ENCODE measurements around the gene CELSR1.

The CELSR1 gene

GRCh38 chr22:46460857-46461256, 76.6 kb downstream of the CELSR1 start:
- H3K4me1 ChIP-seq (ENCODE audit: control insufficient read depth in 2 of 2, insufficient read depth in 1 of 2, low read depth in 1 of 2, low read length in 2 of 2): peaks cover 3 to 11% of the 10 kb centered on the region in 2 donors
- no CpG with 5 or more reads among the region's 12 CpGs for WGBS, 2 donors (ENCODE audit: extremely low coverage in 2 of 2, insufficient read length in 2 of 2, insufficient replicate concordance in 1 of 2)
- no peak overlapping the region for H2BK120ac ChIP-seq (ENCODE audit: low read depth, low read length)
- no peak overlapping the region for H2AK5ac ChIP-seq (ENCODE audit: low read depth, low read length)
- H3K36me3 ChIP-seq (replicated peaks in 1 of 2; ENCODE audit: control insufficient read depth in 2 of 2, insufficient read depth in 2 of 2, low read length in 2 of 2): peaks cover 0 to 30% of the 10 kb centered on the region in 2 donors
- H2BK15ac ChIP-seq (ENCODE audit: low read length): no peak overlapping the region
- H3K4me2 ChIP-seq (ENCODE audit: insufficient read depth, low read length, poor library complexity, severe bottlenecking): no peak overlapping the region
- H3K18ac ChIP-seq (ENCODE audit: low read length): no peak overlapping the region
- H4K8ac ChIP-seq (ENCODE audit: low read depth, low read length): no peak overlapping the region
- H3K27ac ChIP-seq (replicated peaks; ENCODE audit: low read length): no peak overlapping the region
- no peaks in the 10 kb centered on the region for H3K9me3 ChIP-seq (replicated peaks in 1 of 2; ENCODE audit: control insufficient read depth in 2 of 2, insufficient read depth in 1 of 2, low read depth in 1 of 2, low read length in 2 of 2)
- no peak overlapping the region for H3K14ac ChIP-seq (ENCODE audit: low read length)
- H2AFZ ChIP-seq (ENCODE audit: low read length): no peak overlapping the region
- H3K4ac ChIP-seq (ENCODE audit: low read length): no peak overlapping the region
- H3K4me3 ChIP-seq (ENCODE audit: low read length in 2 of 2): no peak overlapping the region
- H2BK5ac ChIP-seq (ENCODE audit: low read length): no peak overlapping the region
- H3K27me3 ChIP-seq (ENCODE audit: control insufficient read depth in 3 of 3, insufficient read depth in 3 of 3, low read depth in 1 of 3, low read length in 3 of 3): no peaks in the 10 kb centered on the region
- H3K23ac ChIP-seq (ENCODE audit: low read depth, low read length, poor library complexity): no peak overlapping the region
- peaks cover 7% of the 10 kb centered on the region for H3K79me1 ChIP-seq (ENCODE audit: low read depth, low read length)
- H4K91ac ChIP-seq (ENCODE audit: low read depth, low read length, poor library complexity): no peak overlapping the region
- no peak overlapping the region for H3K9ac ChIP-seq (ENCODE audit: low read depth, low read length, poor library complexity)
- no peak for DNase-seq (ENCODE audit: low spot score)
- H2BK12ac ChIP-seq (ENCODE audit: low read length): no peak overlapping the region

GRCh38 chr22:46459347-46460065, 77.9 kb downstream of the CELSR1 start:
- Histone ChIP-seq H3K4me3 (ENCODE audit: low read length in 2 of 2) (no peak overlapping the region), H3K23ac (ENCODE audit: low read depth, low read length, poor library complexity) (no peak overlapping the region), H3K4me1 (ENCODE audit: control insufficient read depth in 2 of 2, insufficient read depth in 1 of 2, low read depth in 1 of 2, low read length in 2 of 2) (peaks cover 9 to 15% of the 10 kb centered on the region in 2 donors), H3K9me3 (replicated peaks in 1 of 2; ENCODE audit: control insufficient read depth in 2 of 2, insufficient read depth in 1 of 2, low read depth in 1 of 2, low read length in 2 of 2) (no peaks in the 10 kb centered on the region), H3K4ac (ENCODE audit: low read length) (no peak overlapping the region), H2BK12ac (ENCODE audit: low read length) (no peak overlapping the region), H2BK120ac (ENCODE audit: low read depth, low read length) (no peak overlapping the region), H3K4me2 (ENCODE audit: insufficient read depth, low read length, poor library complexity, severe bottlenecking) (no peak overlapping the region), H3K79me1 (ENCODE audit: low read depth, low read length) (peaks cover 4% of the 10 kb centered on the region), H2AK5ac (ENCODE audit: low read depth, low read length) (no peak overlapping the region), H3K27ac (replicated peaks; ENCODE audit: low read length) (no peak overlapping the region), H2BK5ac (ENCODE audit: low read length) (no peak overlapping the region), H4K91ac (ENCODE audit: low read depth, low read length, poor library complexity) (no peak overlapping the region), H3K27me3 (ENCODE audit: control insufficient read depth in 3 of 3, insufficient read depth in 3 of 3, low read depth in 1 of 3, low read length in 3 of 3) (no peaks in the 10 kb centered on the region), H3K9ac (ENCODE audit: low read depth, low read length, poor library complexity) (no peak overlapping the region), H2BK15ac (ENCODE audit: low read length) (no peak overlapping the region), H3K14ac (ENCODE audit: low read length) (no peak overlapping the region), H3K36me3 (replicated peaks in 1 of 2; ENCODE audit: control insufficient read depth in 2 of 2, insufficient read depth in 2 of 2, low read length in 2 of 2) (peaks cover 0 to 31% of the 10 kb centered on the region in 2 donors), H4K8ac (ENCODE audit: low read depth, low read length) (no peak overlapping the region), H2AFZ (ENCODE audit: low read length) (no peak overlapping the region), H3K18ac (ENCODE audit: low read length) (no peak overlapping the region)
- WGBS, 2 donors (ENCODE audit: extremely low coverage in 2 of 2, insufficient read length in 2 of 2, insufficient replicate concordance in 1 of 2): no CpG with 5 or more reads among the region's 17 CpGs
- no peak for DNase-seq (ENCODE audit: low spot score)

- no CpG with 5 or more reads among the region's 7 CpGs for WGBS, 2 donors (ENCODE audit: extremely low coverage in 2 of 2, insufficient read length in 2 of 2, insufficient replicate concordance in 1 of 2)
- H3K14ac ChIP-seq (ENCODE audit: low read length): no peak overlapping the region
- no peak overlapping the region for H3K9ac ChIP-seq (ENCODE audit: low read depth, low read length, poor library complexity)
- H2BK15ac ChIP-seq (ENCODE audit: low read length): no peak overlapping the region
- H3K36me3 ChIP-seq (replicated peaks in 1 of 2; ENCODE audit: control insufficient read depth in 2 of 2, insufficient read depth in 2 of 2, low read length in 2 of 2): peaks cover 0 to 23% of the 10 kb centered on the region in 2 donors
- no peak overlapping the region for H4K8ac ChIP-seq (ENCODE audit: low read depth, low read length)
- no peaks in the 10 kb centered on the region for H3K9me3 ChIP-seq (replicated peaks in 1 of 2; ENCODE audit: control insufficient read depth in 2 of 2, insufficient read depth in 1 of 2, low read depth in 1 of 2, low read length in 2 of 2)
- no peak for DNase-seq (ENCODE audit: low spot score)
- H3K4ac ChIP-seq (ENCODE audit: low read length): no peak overlapping the region
- no peak overlapping the region for H2BK120ac ChIP-seq (ENCODE audit: low read depth, low read length)
- H2BK5ac ChIP-seq (ENCODE audit: low read length): no peak overlapping the region
- no peak overlapping the region for H3K18ac ChIP-seq (ENCODE audit: low read length)
- no peak overlapping the region for H3K4me2 ChIP-seq (ENCODE audit: insufficient read depth, low read length, poor library complexity, severe bottlenecking)
- H2AFZ ChIP-seq (ENCODE audit: low read length): no peak overlapping the region
- H3K27me3 ChIP-seq (ENCODE audit: control insufficient read depth in 3 of 3, insufficient read depth in 3 of 3, low read depth in 1 of 3, low read length in 3 of 3): no peaks in the 10 kb centered on the region
- H3K23ac ChIP-seq (ENCODE audit: low read depth, low read length, poor library complexity): peak overlapping the region; percentile 71
- peaks cover 4% of the 10 kb centered on the region for H3K79me1 ChIP-seq (ENCODE audit: low read depth, low read length)
- H2BK12ac ChIP-seq (ENCODE audit: low read length): no peak overlapping the region
- peaks cover 19 to 24% of the 10 kb centered on the region in 2 donors for H3K4me1 ChIP-seq (ENCODE audit: control insufficient read depth in 2 of 2, insufficient read depth in 1 of 2, low read depth in 1 of 2, low read length in 2 of 2)
- no peak overlapping the region for H3K27ac ChIP-seq (replicated peaks; ENCODE audit: low read length)
- no peak overlapping the region for H3K4me3 ChIP-seq (ENCODE audit: low read length in 2 of 2)
- no peak overlapping the region for H4K91ac ChIP-seq (ENCODE audit: low read depth, low read length, poor library complexity)
- no peak overlapping the region for H2AK5ac ChIP-seq (ENCODE audit: low read depth, low read length)
Observed at GRCh38 chr22:46458525-46458924, 78.9 kb downstream of the CELSR1 start.

GRCh38 chr22:46457502-46458488, 79.6 kb downstream of the CELSR1 start:
- peak overlapping the region; percentile 71 for H3K23ac ChIP-seq (ENCODE audit: low read depth, low read length, poor library complexity)
- no peaks in the 10 kb centered on the region for H3K9me3 ChIP-seq (replicated peaks in 1 of 2; ENCODE audit: control insufficient read depth in 2 of 2, insufficient read depth in 1 of 2, low read depth in 1 of 2, low read length in 2 of 2)
- no peak for DNase-seq (ENCODE audit: low spot score)
- peak overlapping the region; percentile 6 for H3K4ac ChIP-seq (ENCODE audit: low read length)
- no peak overlapping the region for H4K91ac ChIP-seq (ENCODE audit: low read depth, low read length, poor library complexity)
- no peak overlapping the region for H4K8ac ChIP-seq (ENCODE audit: low read depth, low read length)
- H3K4me2 ChIP-seq (ENCODE audit: insufficient read depth, low read length, poor library complexity, severe bottlenecking): no peak overlapping the region
- H3K27ac ChIP-seq (replicated peaks; ENCODE audit: low read length): no peak overlapping the region
- peak overlapping the region; percentile 62 for H2AK5ac ChIP-seq (ENCODE audit: low read depth, low read length)
- H2BK15ac ChIP-seq (ENCODE audit: low read length): no peak overlapping the region
- peaks cover 4% of the 10 kb centered on the region for H3K79me1 ChIP-seq (ENCODE audit: low read depth, low read length)
- H2AFZ ChIP-seq (ENCODE audit: low read length): no peak overlapping the region
- no peak overlapping the region for H2BK120ac ChIP-seq (ENCODE audit: low read depth, low read length)
- peaks cover 26 to 29% of the 10 kb centered on the region in 2 donors for H3K4me1 ChIP-seq (ENCODE audit: control insufficient read depth in 2 of 2, insufficient read depth in 1 of 2, low read depth in 1 of 2, low read length in 2 of 2)
- peak overlapping the region; percentile 52 for H2BK12ac ChIP-seq (ENCODE audit: low read length)
- H3K18ac ChIP-seq (ENCODE audit: low read length): peak overlapping the region; percentile 71
- H3K9ac ChIP-seq (ENCODE audit: low read depth, low read length, poor library complexity): no peak overlapping the region
- no peaks in the 10 kb centered on the region for H3K27me3 ChIP-seq (ENCODE audit: control insufficient read depth in 3 of 3, insufficient read depth in 3 of 3, low read depth in 1 of 3, low read length in 3 of 3)
- H3K36me3 ChIP-seq (replicated peaks in 1 of 2; ENCODE audit: control insufficient read depth in 2 of 2, insufficient read depth in 2 of 2, low read length in 2 of 2): peaks cover 0 to 15% of the 10 kb centered on the region in 2 donors
- WGBS, 2 donors (ENCODE audit: extremely low coverage in 2 of 2, insufficient read length in 2 of 2, insufficient replicate concordance in 1 of 2): no CpG with 5 or more reads among the region's 34 CpGs
- peak overlapping the region; percentile 71 for H2BK5ac ChIP-seq (ENCODE audit: low read length)
- peak overlapping the region; percentile 66 for H3K14ac ChIP-seq (ENCODE audit: low read length)
- no peak overlapping the region for H3K4me3 ChIP-seq (ENCODE audit: low read length in 2 of 2)

Data from neuronal stem cell (in vitro differentiated cells).